ENCODE measurements around the gene STIL.
A peak's percentile ranks its signal among the peaks of the same experiment; 100 is the strongest.
"Not testable (repeated sequence)": the region's sequence is repeated elsewhere in the genome, so short reads cannot be mapped to it uniquely, and the experiment has no call there.

The STIL gene

GRCh38 chr1:47216278-47217059 lies 97.5 kb downstream of the STIL start:
- DNase-seq, result no peak

GRCh38 chr1:47215713-47216112 lies 98.2 kb downstream of the STIL start:
- DNase-seq, result no peak

- no peak for DNase-seq
Observed at GRCh38 chr1:47214549-47214948, 99.4 kb downstream of the STIL start.

DNA sequence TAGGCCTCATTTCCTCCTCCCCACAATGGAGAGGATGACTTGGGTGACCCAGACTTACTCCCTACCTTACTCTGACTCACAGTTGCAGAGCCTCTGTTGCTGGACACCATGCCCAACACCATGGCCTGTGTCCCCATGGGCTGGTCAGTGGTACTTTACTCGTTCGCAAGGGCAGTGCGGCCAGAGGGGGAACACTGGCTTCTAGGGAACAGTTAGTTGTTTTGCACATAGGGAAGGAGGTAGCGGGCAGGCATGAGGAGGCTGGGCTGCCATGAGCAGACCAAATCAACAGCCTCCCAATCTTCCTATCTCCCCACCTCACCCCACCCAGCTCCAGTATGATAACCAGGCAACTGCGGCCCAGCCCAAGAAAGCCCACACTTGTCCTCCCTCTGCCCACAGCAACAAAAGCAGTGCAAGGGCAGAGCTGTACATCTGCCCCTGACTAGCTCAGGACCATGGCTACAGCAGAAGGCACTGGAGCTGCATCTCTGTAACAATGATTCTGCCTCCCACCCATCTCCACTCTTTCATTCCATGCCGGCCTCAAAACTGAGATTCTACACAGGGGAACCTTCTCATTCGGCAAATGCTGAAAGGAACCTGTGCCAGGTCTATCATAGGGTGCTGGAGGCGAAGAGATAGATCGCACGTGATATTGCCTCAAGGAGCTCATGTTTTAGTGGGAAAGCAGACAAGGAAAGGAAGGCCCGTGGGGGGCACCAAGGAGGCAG lies 100.5 kb downstream of the STIL start:
- no peak for DNase-seq

DNA sequence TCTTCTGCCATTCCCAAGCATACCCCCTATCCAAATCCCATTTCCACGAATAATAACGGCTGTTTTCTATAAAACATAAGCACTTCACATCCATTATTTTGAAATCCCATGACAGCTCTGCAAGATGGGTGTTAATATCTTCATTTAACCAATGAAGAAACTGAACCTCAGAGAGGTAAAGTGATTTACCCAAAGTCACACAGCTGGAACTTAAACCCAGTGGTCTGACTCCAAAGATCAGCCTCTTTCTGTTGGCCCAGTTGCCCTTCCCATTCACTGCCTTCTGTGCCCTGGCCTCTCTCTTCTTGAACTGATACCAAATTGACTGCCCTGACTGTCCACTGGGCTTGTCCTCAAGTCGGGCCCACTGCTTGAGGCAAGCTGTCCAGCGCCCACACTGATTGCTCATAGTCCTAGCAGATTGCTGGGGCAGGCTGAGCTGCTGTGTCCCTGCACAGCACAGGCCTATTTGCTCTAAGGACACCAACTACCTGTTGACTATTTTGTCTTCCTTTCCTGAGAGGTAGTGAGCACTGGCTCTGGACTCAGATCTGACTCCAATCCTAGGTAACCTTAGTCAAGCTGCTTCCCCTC lies 101.2 kb downstream of the STIL start:
- no peak for DNase-seq

DNA sequence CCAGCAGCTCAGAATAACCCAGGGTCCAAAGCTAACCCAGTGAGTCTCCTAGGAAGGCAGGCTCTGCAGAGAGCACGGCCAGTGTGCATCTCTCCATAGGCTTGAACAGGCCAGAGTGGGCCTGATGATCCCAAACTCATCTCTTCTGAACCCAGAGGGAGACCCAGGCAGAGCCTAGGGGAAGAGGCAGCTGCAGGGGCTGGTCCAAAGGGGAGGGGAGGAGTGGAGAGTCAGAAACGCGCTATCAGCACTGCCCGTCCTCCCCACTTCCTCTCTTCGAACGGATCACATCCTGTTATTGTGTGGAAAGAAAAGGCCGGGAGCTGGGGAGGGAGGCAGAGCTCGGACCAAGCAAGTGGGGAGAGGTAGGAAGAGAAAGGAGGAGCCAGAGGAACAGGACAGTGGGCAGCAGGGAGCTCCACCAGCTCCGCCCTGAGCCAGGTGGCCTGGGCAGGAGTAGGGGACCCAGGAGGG lies 102.1 kb downstream of the STIL start:
- peak; percentile 40 for DNase-seq

DNA sequence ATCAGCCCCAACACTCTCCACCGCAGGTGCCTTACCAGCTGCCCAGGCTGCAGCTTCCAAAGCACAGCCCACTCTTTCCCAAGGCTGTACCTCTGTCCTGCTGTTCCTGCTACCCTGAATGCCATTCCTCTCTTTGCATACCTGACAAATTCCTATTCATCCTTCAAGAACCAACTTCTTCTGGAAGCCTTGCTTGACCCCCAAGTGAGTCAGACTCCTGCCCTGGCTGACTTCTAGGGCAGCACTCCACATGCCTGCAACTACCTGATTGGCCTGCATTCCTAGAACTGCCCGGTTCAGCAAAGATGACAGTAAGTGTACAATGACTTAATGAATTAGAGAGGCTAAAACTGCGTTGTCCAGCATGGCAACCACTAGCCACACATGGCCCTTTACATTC lies 103.3 kb downstream of the STIL start:
- DNase-seq, result no peak

DNA sequence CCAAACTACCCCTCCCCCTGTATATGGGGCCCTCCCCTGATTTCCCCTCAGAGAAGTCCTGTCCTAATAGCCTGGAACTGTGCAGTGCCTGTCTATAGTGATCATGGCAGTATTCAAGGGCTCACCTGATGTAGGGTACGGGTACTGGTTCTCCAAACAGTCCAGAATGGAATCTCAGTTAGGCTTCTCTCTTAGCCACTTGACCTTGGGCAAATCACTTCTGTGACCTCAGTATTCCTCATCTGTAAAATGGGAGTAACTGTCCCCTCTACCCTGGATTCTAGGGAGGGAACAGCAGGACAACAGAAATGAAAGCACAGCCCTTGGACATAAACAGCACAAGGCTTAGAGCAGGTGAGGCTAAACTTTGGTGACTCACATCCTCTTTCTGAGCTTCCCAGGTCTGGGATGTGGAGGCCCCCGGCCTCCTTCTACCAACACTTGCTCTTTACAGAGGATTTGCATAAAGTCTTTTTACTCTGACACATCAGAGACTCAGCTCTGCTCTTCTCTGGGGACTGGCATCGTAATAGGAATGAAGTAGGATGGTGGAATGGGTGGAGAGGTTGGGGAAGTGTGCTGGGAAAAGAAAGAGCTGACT lies 104.1 kb downstream of the STIL start:
- DNase-seq, result no peak

DNA sequence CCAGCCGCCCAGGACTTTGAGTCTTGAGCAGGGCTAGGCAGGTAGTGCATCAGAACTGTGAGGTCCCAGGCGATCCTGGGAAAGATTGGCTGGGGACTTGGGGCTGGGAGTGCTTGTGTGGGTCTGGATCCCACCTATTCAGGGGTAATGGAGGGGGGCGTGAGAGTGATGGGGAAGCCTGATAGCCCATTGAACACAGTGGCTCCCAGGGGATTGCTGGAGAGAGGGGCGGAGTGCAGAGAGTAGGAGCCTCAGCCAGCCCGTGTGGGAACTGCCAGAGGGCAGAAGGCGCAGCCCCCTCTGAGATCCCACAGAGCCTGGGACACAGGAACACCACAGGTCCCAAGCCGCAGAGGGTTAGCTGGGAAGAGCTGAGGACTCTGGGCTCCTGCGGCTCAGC lies 104.9 kb downstream of the STIL start:
- DNase-seq, result no peak

- DNase-seq, result no peak
Observed at GRCh38 chr1:47208374-47208850, 105.5 kb downstream of the STIL start.

GRCh38 chr1:47207803-47208373 lies 106.1 kb downstream of the STIL start:
- DNase-seq, result no peak

GRCh38 chr1:47205918-47206317 lies 108.0 kb downstream of the STIL start:
- no peak for DNase-seq

DNA sequence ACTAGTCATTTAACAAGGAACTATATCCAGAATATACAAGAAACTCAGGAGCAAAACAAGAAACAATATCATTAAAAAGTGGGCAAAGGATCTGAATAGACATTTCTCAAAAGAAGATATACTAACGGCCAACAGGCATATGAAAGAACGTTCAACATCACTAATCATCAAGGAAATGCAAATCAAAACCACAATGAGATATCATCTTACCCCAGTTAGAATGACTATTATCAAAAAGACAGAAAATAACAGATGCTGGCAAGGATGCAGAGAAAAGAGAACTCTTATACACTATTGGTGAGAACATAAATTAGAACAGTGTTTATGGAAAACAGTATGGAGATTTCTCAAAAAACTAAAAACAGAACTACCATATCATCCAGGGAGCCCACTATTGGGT lies 110.4 kb downstream of the STIL start:
- not testable (repeated sequence) for DNase-seq

DNA sequence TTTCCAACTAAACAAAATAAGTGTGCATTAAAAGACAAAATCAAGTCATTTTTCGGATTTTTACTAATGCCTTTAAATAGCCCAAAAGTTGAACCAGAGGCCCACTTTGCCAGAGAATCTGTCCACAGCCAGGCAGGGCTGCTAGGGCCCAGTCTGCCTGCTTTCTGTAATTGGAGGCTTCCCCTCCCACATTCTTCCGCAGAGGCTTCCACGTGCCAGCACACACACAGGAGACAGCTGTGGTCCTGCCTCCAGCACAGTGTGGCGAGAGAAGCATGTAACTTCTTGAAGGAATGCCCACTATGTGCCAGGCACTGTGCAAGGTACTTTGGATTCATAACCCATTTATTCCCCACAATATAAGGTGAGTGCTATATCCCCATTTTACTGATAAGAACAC lies 112.8 kb downstream of the STIL start:
- DNase-seq, result no peak
